GM12873 (cell line): Measurements from ENCODE around the gene KRTCAP2.
A peak's percentile ranks its signal among the peaks of the same experiment; 100 is the strongest.

Source experiments
- TF ChIP-seq, protein P1 (sequence below): IDR thresholded peaks from 2 replicates; pipeline ENCODE4 v1.5.1; 2012; ENCODE audit warnings: low read depth, mild to moderate bottlenecking, moderate library complexity, low read length, control low read depth; ENCODE audit not compliant: insufficient read depth; ENCODE audit errors: missing control alignments

Gene KRTCAP2

DNA sequence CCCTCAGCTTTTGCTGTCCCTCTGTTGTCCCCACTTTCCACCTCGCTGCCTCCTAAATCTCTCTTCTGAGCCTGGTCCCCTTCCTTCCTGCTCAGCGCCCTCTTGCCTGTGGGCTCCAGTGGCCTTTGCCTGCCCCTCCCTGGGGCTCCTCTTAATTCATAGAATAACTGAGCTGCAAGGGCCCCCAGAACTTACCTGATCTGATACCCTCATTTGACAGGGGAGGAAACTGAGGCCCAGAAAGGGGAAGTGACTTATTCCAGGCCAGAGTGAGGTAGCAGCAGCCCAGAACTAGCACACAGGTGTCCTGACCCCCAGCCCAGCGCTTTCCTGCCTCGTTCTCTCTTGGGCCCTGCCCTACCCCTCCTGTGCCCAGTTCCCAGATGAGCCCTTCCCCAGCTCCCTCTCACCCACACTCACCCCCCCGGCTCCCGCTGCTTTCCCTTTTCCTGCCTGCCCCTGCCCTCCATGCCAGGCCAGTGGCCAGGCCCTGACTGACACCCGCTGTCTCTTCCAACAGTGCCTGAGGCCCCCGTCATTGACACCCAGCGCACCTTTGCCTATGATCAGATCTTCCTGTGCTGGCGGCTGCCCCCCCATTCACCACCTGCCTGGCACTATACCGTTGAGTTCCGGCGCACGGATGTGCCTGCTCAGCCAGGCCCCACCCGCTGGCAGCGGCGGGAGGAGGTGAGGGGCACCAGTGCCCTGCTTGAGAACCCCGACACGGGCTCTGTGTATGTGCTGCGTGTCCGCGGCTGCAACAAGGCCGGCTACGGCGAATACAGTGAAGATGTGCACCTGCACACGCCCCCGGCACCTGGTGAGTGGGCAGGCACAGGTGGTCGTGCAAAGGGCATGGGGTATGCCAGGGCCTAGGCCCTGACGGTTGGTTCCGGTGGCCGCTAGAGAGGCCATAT, 6.3 kb upstream of the KRTCAP2 start:
- TF ChIP-seq, protein P1, sequence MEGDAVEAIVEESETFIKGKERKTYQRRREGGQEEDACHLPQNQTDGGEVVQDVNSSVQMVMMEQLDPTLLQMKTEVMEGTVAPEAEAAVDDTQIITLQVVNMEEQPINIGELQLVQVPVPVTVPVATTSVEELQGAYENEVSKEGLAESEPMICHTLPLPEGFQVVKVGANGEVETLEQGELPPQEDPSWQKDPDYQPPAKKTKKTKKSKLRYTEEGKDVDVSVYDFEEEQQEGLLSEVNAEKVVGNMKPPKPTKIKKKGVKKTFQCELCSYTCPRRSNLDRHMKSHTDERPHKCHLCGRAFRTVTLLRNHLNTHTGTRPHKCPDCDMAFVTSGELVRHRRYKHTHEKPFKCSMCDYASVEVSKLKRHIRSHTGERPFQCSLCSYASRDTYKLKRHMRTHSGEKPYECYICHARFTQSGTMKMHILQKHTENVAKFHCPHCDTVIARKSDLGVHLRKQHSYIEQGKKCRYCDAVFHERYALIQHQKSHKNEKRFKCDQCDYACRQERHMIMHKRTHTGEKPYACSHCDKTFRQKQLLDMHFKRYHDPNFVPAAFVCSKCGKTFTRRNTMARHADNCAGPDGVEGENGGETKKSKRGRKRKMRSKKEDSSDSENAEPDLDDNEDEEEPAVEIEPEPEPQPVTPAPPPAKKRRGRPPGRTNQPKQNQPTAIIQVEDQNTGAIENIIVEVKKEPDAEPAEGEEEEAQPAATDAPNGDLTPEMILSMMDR: no peak

DNA sequence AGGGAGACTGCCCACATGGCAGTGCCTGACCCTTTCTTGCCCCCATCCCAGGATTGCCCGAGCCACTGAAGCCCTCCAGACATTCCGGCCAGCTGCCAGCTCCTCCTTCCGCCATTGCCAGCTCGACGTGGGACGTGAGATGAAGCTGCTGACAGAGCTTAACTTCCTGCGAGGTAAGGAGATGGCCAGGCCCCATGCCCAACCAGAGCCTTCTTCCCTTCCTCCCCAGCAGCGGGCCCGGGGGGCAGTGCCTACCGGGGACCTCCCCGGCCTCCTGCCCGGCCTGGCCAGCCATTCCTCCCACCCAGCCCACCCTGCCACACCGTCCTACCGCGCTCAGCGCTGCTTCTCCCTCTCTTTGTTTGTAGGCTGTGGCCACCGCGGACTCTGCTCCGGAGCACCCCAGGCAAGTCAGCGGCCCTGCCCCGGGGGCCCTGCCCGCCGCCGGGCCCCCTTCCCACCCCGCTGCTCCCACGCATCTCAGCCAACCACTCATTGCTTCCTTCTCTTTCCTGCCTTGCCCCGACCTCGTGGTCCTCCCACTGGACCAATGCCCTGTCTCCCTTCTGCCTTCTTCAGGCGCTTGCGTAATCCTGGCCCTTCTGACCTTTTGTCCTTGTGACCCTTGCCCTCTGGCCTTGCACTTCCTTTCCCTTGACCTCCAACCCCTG, 5.5 kb upstream of the KRTCAP2 start:
- TF ChIP-seq, protein P1: no peak

DNA sequence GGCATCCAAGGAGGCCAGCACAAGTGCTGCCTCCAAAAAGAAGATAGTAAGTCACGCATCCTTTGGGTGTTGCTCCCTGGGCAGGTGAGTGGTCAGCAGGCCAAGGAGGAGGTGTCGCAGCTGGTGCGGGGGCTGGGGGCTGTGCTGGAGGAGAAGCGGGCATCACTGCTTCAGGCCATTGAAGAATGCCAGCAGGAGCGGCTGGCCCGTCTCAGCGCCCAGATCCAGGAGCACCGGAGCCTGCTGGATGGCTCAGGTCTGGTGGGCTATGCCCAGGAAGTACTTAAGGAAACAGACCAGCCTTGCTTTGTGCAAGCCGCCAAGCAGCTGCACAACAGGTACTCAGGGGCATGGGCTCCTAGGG, 4.8 kb upstream of the KRTCAP2 start:
- TF ChIP-seq, protein P1: no peak

DNA sequence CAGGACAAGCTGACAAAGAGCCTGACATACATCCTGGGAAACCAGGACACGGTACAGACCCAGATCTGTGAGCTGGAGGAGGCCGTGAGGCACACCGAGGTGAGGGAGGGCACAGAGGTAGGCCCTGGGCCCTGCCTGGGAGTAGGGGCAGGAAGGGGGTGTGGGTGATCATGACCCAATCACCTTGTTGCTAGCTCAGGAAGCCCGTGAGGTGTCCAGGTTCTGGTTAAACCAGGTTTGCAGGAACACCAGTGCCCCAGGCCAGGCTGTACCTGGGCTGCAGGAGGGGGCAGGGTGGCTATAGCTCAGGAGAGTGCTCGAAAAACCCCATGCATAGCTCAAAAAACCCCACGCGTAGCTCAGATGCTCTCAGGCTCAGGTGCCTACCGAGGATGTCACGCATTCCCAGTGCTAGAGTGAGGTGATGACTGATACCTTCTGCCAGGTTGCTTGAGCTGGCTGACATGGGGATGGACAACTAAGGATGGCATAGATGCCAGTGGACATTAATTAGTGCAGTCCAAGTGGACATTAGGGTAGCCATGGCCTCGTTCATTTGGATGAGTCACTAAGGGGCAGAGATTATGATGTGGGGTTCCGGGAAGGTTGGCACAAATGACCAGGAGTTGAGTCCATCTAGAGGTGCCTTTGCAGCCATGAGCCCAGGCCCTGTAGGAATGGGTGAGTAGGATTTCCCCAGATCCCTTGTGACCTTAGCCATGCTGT, 4.3 kb upstream of the KRTCAP2 start:
- TF ChIP-seq, protein P1: no peak

DNA sequence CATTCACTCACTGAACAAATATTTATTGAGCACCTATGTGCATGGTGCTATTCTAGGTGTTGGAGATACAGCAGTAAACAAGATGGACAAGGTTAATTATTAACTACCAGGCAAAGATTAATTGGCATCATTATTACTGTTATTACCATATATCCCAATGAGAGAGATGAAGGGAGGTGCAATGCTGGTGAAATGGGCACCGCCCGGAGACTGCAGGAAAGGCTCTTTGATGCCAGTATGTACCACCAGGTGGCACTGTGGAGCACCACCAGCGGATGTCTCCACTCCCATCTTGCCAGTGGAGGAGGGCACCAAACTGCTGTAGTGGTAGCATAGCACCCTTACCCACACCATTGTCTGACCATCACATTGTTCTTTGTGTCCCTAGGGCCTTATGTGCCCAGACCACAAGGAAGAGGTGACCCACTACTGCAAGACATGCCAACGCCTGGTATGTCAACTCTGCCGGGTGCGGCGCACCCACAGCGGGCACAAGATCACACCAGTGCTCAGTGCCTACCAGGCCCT, 3.5 kb upstream of the KRTCAP2 start:
- TF ChIP-seq, protein P1: peak; percentile 96

DNA sequence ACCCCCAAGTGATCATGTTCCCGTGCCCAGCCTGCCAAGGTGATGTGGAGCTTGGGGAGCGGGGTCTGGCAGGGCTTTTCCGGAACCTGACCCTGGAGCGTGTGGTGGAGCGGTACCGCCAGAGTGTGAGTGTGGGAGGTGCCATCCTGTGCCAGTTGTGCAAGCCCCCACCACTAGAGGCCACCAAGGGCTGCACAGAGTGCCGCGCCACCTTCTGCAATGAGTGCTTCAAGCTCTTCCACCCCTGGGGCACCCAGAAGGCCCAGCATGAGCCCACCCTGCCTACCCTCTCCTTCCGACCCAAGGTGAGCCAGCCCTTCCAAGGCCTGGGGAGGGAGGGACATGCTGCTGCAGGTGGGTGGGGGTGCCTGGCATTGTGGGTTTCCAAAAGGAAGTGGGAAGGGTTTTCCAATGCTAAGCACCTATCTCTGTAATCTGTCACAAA, 2.8 kb upstream of the KRTCAP2 start:
- TF ChIP-seq, protein P1: peak; percentile 22

DNA sequence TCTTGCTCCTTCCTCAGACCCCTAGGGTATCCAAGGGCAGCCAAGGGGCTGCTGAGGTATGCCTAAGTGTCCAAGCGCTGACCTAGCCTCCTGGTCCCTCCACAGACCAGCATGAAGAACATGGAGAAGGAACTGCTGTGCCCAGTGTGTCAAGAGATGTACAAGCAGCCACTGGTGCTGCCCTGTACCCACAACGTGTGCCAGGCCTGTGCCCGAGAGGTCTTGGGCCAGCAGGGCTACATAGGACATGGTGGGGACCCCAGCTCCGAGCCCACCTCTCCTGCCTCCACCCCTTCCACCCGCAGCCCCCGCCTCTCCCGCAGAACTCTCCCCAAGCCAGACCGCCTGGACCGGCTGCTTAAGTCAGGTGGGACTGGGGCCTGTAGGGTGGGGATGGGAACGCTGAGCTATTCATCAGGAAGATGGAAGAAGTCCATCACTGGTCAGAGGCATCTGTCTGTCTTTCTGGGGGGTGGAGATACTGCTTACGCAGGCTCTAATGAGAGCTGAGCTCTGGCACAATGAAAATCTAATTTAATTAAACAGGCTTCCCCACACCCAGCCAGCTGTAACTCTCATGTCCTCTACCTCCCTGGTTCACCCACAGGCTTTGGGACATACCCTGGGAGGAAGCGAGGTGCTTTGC, 2.3 kb upstream of the KRTCAP2 start:
- TF ChIP-seq, protein P1: no peak
